Psoas muscle (tissue), 8 donors: ENCODE measurements around the gene MTSS2. TPM values are rescaled to one million over a fixed set of nuclear protein-coding genes. Genes with fewer than 3 reads are reported as not detected.
A peak's percentile ranks its signal among the peaks of the same experiment; 100 is the strongest.

Experiments used
- ATAC-seq, 4 donors: fragments of 200-7000 bp; cut with Tn5 transposase; one replicate each; pipeline ENCODE4 v1.9.1; 2020; ENCODE audit warnings: moderate library complexity in 3 of 4, mild to moderate bottlenecking in 2 of 4
- DNase-seq, 2 donors: peaks; one replicate each; pipeline ENCODE4 v3.0.0-alpha.2; 2020
- H3K27ac ChIP-seq: fragments of 200-600 bp; one replicate; pipeline ENCODE4 v1.8.0; 2022
- H3K27me3 ChIP-seq, 3 donors: fragments of 200-600 bp in 1 of 3; one replicate each; pipeline versions ENCODE4 v1.6.1 to v1.8.0; 2013 to 2022; ENCODE audit warnings: low read length in 2 of 3, mild to moderate bottlenecking in 2 of 3, moderate library complexity in 1 of 3; ENCODE audit not compliant: insufficient read depth in 3 of 3
- H3K36me3 ChIP-seq, 2 donors: fragments of 200-600 bp in 1 of 2; one replicate each; pipeline versions ENCODE4 v1.6.1 to v1.8.0; 2013 to 2022; ENCODE audit warnings: low read depth in 1 of 2, mild to moderate bottlenecking in 1 of 2, moderate library complexity in 1 of 2; ENCODE audit not compliant: insufficient read depth in 1 of 2
- H3K4me1 ChIP-seq: fragments of 200-600 bp; one replicate; pipeline ENCODE4 v1.8.0; 2022
- H3K4me3 ChIP-seq: fragments of 200-600 bp; one replicate; pipeline ENCODE4 v1.8.0; 2022; ENCODE audit warnings: mild to moderate bottlenecking
- H3K9me3 ChIP-seq: fragments of 200-600 bp; one replicate; pipeline ENCODE4 v1.8.0; 2022
- WGBS, 3 donors: extraction: QIAGEN DNeasy Blood & Tissue Kit; methylation state at CpG; one replicate each; pipeline versions ENCODE4 v1.1.6 to v1.1.7; 2013; 5-methylcytosine and 5-hydroxymethylcytosine counted together
- intact Hi-C, 2 donors: fragments of 100-400 bp; cut with DNase I; formaldehyde crosslinking; loops; one replicate each; pipeline versions ENCODE4 v1.11.0 to v1.14.2; 2022
- polyA plus RNA-seq, 3 donors: library from polyadenylated mRNA; stranded (reverse); fragments of 200-250 nt; gene quantifications; one replicate each; pipeline ENCODE4 v1.2.3, GENCODE V29; 2013
- total RNA-seq, 4 donors: library from RNA; stranded (reverse); fragmentation: NEBNext Ultra II Directional in 2 of 4; extraction: Animal tissue kit (Norgen Biotek cat#: 25700) in 2 of 4; gene quantifications; one replicate each; pipeline versions ENCODE4 v1.2.1 to v1.2.4, GENCODE V29; 2021 to 2023
- TF ChIP-seq, protein P1 (sequence below): fragments of 200-600 bp; IDR thresholded peaks from one replicate; pipeline ENCODE4 v1.8.0; 2022; ENCODE audit warnings: antibody characterized with exemption
- donor health status: healthy with polysubstance abuse.
- donor health status: DM: no; HTN: no; CAD: no; lungs with moderate emphysema.
- donor health status: Bipolar disorder and iron deficiency.
- donor health status: healthy.
- donor health status: DM: yes; HTN: yes; CAD: no.
- donor health status: DM: no; HTN: no; CAD: no.
- donor health status: DM: no; HTN: no; CAD: no.
- donor health status: DM: yes; HTN: yes; CAD: no.

MTSS2 gene
- total and polyA plus RNA-seq, 7 donors = 50.0 to 166 (median 107) TPM

DNA sequence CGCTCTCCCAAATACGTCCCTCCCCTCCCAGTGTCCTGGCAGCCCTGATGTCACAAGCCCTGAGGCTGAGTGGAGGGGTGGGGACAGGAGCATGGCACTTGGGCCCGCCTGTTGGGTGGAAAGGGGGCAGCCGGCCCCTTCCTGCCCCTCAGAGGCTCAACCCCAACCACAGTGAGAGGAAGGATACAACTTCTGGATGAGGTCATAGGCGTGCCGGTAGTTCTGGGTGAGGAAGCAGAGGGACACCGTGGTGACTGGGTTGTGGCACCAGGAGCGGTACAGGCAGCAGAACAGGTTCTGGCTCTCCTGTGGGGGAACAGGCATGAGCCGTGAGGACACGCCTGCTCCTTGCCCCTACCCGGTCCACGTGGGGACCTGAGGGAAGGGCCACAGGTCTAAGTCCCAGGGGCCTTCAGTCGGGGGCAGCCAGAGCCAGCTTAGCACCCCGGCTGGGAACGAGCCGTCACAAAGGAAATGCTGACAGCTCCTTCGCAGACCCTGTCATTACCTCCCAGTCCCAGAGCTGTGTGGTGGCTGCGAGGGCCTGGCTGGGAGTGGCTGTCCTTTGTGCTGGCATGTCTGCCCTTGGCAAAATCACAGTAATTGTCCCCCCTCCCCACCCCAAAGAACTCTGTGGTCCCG lies 11.2 kb upstream of the MTSS2 start:
- TF ChIP-seq, protein P1, sequence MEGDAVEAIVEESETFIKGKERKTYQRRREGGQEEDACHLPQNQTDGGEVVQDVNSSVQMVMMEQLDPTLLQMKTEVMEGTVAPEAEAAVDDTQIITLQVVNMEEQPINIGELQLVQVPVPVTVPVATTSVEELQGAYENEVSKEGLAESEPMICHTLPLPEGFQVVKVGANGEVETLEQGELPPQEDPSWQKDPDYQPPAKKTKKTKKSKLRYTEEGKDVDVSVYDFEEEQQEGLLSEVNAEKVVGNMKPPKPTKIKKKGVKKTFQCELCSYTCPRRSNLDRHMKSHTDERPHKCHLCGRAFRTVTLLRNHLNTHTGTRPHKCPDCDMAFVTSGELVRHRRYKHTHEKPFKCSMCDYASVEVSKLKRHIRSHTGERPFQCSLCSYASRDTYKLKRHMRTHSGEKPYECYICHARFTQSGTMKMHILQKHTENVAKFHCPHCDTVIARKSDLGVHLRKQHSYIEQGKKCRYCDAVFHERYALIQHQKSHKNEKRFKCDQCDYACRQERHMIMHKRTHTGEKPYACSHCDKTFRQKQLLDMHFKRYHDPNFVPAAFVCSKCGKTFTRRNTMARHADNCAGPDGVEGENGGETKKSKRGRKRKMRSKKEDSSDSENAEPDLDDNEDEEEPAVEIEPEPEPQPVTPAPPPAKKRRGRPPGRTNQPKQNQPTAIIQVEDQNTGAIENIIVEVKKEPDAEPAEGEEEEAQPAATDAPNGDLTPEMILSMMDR = no peak
- no peak overlapping the region for H3K4me3 ChIP-seq
- H3K4me1 ChIP-seq = peaks cover 94% of the 10 kb centered on the region
- no peaks in the 10 kb centered on the region for H3K36me3 ChIP-seq
- WGBS, 3 donors = 68 to 73% (median 72%) methylated on average over 19 of the region's 19 CpGs
- H3K27ac ChIP-seq = peak overlapping the region; percentile 86
- no peaks in the 10 kb centered on the region for H3K27me3 ChIP-seq
- intact Hi-C loops = loop anchor here in 1 of 2 donors (5.0 kb wide), 1 partner anchor 40 kb away; no protein-coding TSS in a partner anchor
- no peak for DNase-seq
- ATAC-seq = no peak
- no peaks in the 10 kb centered on the region for H3K9me3 ChIP-seq

DNA sequence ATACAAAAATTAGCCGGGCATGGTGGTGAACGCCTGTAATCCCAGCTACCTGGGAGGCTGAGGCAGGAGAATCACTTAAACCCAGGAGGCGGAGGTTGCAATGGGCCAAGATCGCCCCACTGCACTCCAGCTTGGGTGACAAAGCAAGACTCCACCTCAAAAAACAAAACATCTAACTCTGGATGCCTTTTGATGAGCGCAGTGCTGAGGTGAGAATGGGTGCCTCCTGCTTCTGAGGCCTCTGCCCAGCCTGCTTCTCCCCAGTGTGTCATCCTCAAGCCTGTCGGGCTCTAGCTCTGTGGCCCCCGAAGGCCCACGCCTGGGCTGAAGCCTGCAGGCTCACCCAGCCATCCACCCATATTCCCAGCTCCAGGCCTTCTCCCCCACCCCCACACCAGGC lies 10.5 kb upstream of the MTSS2 start:
- no peak for ATAC-seq
- Histone ChIP-seq H3K27me3 (no peaks in the 10 kb centered on the region), H3K4me1 (peaks cover 94% of the 10 kb centered on the region), H3K36me3 (no peaks in the 10 kb centered on the region), H3K9me3 (no peaks in the 10 kb centered on the region), H3K27ac (peak overlapping the region; percentile 86), H3K4me3 (no peak overlapping the region)
- WGBS, 3 donors = 90 to 99% (median 97%) methylated on average over 8 of the region's 8 CpGs
- TF ChIP-seq, protein P1 = no peak
- peak in 1 of 2 donors; percentile 21 for DNase-seq
- intact Hi-C loops = loop anchor here in 1 of 2 donors (5.0 kb wide), 1 partner anchor 41 kb away; no protein-coding TSS in a partner anchor

DNA sequence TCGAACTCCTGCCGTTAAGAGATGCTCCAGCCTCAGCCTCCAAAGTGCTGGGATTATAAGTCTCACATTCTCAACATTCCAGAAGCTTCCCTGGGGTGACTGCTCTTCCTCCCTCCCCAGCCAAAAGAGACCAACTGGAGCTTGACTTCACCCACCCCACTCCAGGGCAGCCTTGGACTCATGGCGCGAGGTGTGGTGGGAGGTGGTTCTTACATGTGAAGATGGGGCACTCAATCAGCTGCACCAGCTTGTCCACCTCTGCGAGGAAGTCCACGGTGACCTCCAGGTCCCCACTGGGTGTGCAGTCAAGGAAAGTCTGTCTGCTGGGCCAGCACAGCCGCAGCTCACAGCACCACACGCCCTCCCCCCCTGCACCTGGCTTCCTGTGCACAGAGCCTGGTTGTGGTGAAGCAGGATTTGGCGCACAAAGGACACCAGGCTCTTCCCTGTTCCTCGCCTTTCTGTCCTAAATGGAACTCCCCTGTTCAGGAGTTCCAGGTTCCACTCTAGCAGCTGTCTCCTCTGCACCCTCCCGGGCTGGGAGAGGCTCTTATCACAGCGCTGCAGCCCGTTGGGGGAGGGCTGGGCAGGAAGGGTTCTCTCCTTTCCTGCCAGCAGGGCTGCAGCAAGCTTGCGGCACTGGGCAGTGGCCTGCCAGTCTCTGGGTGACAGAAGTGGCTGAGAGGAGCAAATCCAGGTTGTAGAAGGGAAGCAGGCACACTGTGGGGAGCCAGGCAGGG lies 9.6 kb upstream of the MTSS2 start:
- H3K4me1 ChIP-seq = peaks cover 96% of the 10 kb centered on the region
- DNase-seq (peak; percentile 54 to 81), ATAC-seq (peak; percentile 35 to 57 (median 44))
- H3K4me3 ChIP-seq = no peak overlapping the region
- H3K27ac ChIP-seq = peak overlapping the region; percentile 86
- WGBS, 3 donors = 28 to 33% (median 29%) methylated on average over 14 of the region's 14 CpGs
- intact Hi-C loops = loop anchor here in 1 of 2 donors (5.0 kb wide), 1 partner anchor 42 kb away; no protein-coding TSS in a partner anchor
- no peaks in the 10 kb centered on the region for H3K36me3 ChIP-seq
- no peaks in the 10 kb centered on the region for H3K9me3 ChIP-seq
- TF ChIP-seq, protein P1 = no peak
- no peaks in the 10 kb centered on the region for H3K27me3 ChIP-seq

DNA sequence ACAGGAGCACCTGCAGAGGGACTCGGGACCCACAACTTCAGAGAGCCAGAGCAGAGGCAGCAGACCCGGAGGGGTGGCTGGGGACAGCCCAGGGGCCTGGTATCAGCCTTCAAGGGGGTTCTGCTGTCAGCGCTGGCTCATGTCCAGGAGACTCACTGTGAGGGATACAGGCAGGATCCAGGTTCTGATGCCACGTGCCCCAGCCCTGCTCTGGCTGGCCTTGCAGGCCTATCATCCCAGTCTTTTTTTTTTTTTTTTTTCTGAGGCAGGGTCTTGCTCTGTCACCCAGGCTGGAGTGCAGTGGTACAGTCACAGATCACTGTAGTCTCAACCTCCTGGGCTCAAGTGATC lies 9.0 kb upstream of the MTSS2 start:
- Histone ChIP-seq H3K27me3 (no peaks in the 10 kb centered on the region), H3K4me1 (peaks cover 96% of the 10 kb centered on the region), H3K4me3 (no peak overlapping the region), H3K36me3 (no peaks in the 10 kb centered on the region), H3K27ac (peak overlapping the region; percentile 86), H3K9me3 (no peaks in the 10 kb centered on the region)
- peak in 1 of 2 donors; percentile 50 for DNase-seq
- TF ChIP-seq, protein P1 = no peak
- no peak for ATAC-seq
- 58 to 71% (median 60%) methylated on average over 4 of the region's 4 CpGs for WGBS, 3 donors
- intact Hi-C loops = loop anchor here in 1 of 2 donors (5.0 kb wide), 1 partner anchor 42 kb away; no protein-coding TSS in a partner anchor
